H1 (cell line): Measurements from ENCODE around the gene MYL7. TPM values are rescaled to one million over a fixed set of nuclear protein-coding genes. Genes with fewer than 3 reads are reported as not detected.

Experiments used
- CHD2 ChIP-seq: IDR thresholded peaks from 2 replicates; pipeline ENCODE4 v1.6.1; 2012; ENCODE audit warnings: low read length, improper control_type of control experiment
- POLR2A ChIP-seq, 2 experiments: IDR thresholded peaks; 1 replicate in 1 of 2; 2 replicates in 1 of 2; pipeline ENCODE4 v1.6.1; 2011; ENCODE audit warnings: low read depth in 2 of 2, low read length in 2 of 2, mild to moderate bottlenecking in 2 of 2; ENCODE audit errors: control extremely low read depth in 1 of 2
- polyA plus RNA-seq, 7 experiments: library from polyadenylated mRNA; depleted of rRNA in 3 of 7; stranded (reverse) in 5 of 7; unstranded in 2 of 7; fragments of >200 nt in 5 of 7; fragments of 200-250 nt in 2 of 7; gene quantifications; 1 replicate in 5 of 7; 2 replicates in 1 of 7; 4 replicates in 1 of 7; pipeline versions ENCODE4 v1.2.1 to v1.2.3, GENCODE V29; 2011 to 2013; ENCODE audit warnings: missing spikeins in 2 of 7, mixed read lengths in 2 of 7
- total RNA-seq: library from RNA; stranded (reverse); fragmentation: NEBNext Ultra II Directional; extraction: Animal tissue kit (Norgen Biotek cat#: 25700); gene quantifications from 2 replicates; pipeline ENCODE4 v1.2.1, GENCODE V29; 2021

Gene MYL7
- total and polyA plus RNA-seq, 2 of the 8 experiments (the other 6 are each of a cell fraction or from before 2014, with no cell fraction given) = 3.3 to 3.4 TPM

DNA sequence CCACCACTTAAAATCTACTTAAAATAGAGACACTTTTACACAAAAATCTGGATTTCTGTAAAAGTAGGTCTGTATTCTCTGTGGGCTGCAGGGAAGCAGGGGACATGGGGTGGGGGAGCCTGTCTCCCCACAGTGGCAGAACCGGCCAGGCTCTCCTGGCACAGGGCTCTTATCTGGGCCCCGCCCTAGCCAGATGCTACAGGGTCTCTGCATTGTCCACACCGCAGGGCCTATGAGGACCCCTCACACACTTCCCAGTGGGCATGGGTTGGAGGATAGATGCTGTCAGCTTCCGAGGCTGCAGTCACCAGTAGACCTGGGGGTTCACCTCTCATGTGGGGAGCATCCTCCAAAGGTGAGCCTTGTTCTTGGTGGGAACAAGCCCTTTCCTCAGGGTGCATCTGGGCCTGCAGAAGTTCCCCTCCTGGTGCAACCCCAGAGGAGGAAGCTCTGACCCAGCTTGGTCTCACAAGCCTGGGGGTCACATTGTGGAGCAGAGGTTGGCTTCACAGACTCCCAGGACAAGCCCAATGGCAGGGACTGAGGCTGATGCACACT, 15.4 kb upstream of the MYL7 start (continued):
- no peak for TF ChIP-seq POLR2A (IDR thresholded peaks at IDR 0.05; ENCODE audit: control extremely low read depth in 1 of 2, low read depth in 2 of 2, low read length in 2 of 2)
- no peak for TF ChIP-seq CHD2
